ENCODE data around the gene ADARB2.

ADARB2 gene

DNA sequence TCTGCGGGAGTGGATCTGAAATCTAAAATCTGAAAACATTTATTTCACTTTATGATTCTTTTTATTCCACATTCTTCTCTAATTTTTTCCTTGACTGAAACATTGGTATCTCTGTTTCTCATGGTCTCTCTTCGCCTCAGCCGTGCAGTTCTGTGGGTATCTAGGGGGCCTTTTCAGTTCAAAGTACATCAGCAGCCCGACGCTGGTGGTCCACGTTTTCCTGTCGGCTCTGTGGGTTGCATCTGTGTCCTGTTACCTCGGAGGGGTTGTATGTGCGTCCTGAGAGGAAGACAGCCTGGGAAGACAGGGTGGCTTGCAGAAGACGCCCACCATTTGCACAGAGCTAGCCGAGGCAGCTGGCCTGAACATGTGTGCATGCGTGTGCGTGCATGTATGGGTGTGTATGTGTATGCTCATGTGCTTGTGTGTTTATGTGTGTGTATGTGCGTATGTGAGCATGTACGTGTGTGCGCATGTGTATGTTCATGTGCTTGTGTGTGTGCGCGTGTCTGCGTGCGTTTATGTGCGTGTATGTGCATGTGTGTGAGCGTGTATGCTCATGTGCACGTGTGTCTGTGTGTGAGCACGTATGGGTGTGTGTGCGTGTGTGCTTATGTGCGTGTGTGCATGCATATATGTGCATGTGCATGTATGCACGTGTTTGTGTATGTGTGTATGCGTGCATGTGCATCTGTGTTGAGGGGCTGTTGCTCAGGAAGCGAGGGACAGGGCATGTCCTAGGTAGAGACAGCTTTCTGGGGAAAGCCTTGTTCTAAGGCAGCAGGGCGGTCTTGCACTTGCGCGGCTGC lies 211.8 kb downstream of the ADARB2 start:
- DNase-seq (ENCODE audit: low spot score), result no peak

- DNase-seq (ENCODE audit: low spot score), result no peak
These were observed 212.8 kb downstream of the ADARB2 start for GRCh38 chr10:1524540-1524939.

DNA sequence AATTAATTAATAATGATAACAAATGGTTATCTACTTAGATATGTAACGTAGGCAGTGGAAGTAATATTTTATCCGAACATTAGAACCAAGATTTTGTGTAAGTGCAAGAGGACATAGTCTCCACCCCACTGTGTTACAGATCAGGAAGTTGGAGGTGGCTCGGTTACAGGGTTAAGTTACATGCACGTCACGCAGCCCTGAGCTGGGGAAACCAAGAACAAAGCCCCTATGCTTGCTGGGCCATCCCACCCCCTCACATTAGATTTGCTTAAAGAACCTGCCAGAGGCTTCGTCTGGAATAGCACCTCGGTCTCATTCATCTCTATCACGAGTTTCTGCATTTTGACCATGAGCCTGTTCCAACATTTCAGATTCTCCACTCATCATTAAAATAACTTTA lies 214.1 kb downstream of the ADARB2 start:
- no peak for DNase-seq (ENCODE audit: low spot score)

- no peak for DNase-seq (ENCODE audit: low spot score)
These were observed 215.1 kb downstream of the ADARB2 start for GRCh38 chr10:1522237-1522636.

- DNase-seq (ENCODE audit: low spot score), result no peak
These were observed 215.6 kb downstream of the ADARB2 start for GRCh38 chr10:1521741-1522140.

DNA sequence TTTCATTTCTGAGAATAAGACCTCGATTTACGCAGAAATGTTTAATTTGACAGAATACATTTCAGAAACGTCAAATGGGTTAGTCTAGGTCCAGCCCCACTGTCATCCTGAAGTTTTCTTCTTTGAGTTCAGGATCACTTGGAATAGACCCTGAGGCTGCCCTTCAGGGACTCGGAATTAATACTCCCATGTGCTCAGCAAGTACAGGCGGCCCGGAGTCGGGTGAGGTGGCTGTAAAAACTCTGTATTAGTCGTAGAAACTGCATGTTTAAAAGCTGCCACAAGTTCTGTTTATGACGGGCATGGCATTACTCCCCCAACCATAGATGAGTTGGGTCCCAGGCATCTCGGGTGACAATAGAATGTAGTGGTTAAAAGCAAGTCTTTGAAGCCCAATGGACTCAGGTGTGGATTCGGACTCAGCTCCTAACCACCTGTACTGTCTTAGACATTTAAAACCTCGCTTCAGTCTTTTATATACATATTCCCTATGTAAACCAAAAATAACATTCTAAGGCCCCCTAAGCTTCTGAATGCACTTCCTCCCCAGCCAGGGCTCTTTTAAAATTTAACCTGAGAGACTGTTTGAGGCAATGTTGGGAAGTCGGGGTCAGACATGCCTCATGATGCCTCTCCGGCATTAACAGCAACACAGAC lies 216.3 kb downstream of the ADARB2 start:
- DNase-seq (ENCODE audit: low spot score), result no peak

GRCh38 chr10:1519391-1519790 lies 217.9 kb downstream of the ADARB2 start:
- no peak for DNase-seq (ENCODE audit: low spot score)

GRCh38 chr10:1517684-1518083 lies 219.6 kb downstream of the ADARB2 start:
- no peak for DNase-seq (ENCODE audit: low spot score)

GRCh38 chr10:1516492-1517165 lies 220.7 kb downstream of the ADARB2 start:
- no peak for DNase-seq (ENCODE audit: low spot score)

DNA sequence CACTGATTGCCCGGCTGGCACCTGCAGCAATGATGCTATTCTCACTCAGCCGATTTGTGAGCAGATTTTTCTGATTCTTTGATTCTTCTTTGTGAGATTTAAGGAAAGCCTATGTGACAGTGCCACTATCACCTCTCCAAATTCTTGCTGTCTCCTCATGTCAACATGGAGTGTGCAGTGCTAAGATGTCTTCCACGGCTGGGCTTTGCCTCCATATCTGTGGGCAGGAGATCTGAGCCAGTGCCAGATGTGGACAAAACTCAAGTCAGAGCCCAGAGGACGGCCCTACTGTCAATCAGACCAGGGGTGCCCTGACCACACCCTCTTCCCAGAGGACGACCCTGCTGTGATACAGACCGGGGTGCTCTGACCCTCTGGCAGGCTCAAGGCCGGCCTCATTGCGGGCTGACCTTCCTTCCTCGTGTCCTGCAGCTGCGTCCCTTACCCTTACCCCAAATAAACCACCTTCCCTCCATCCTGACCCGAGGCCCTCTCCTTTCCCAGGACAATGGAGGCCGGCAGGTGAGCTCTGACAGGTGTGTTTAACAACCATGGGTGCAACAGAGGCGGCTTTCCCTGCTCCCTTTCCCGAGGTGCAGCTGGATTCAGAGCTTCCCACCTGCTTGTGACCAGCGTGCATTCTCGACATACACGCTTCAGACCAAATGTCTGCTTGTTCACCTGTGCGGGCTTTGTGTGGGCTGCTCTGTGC lies 221.4 kb downstream of the ADARB2 start:
- no peak for DNase-seq (ENCODE audit: low spot score)

DNA sequence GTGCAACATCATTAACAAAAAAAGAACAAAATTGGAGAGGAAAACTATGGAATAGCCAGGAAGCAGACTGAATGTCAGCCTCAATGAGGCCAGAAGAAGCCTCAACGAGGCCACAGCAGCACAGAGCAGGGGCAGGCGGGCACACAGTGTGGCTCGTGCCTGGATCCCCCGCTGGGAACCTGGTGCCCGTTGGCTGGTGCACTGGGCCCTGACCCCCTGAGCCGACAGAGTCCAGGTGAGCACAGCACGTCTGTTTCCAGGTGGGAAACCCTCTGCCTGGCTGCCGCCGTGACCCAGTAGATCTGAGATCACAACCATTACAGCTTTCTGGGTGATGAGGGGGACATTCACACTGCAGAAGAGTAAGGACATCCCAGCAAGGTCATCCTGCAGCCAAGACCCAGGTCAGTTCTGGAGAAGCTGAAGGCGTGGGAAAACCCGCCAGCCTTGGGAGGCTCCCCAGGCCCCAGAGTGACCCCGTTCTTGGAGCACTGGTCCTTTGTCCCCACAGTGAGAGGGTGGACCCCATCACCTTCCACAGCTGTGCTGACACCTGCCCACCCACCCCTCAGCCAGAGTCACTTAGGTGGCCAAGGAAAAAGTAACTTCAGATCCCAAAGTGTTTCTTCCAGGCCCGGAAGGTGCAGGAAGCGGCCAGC lies 222.1 kb downstream of the ADARB2 start:
- DNase-seq (ENCODE audit: low spot score), result no peak

- DNase-seq (ENCODE audit: low spot score), result no peak
These were observed 222.6 kb downstream of the ADARB2 start for GRCh38 chr10:1514681-1515080.

- no peak for DNase-seq (ENCODE audit: low spot score)
These were observed 224.1 kb downstream of the ADARB2 start for GRCh38 chr10:1513221-1513620.

GRCh38 chr10:1509011-1509530 lies 228.3 kb downstream of the ADARB2 start:
- no peak for DNase-seq (ENCODE audit: low spot score)

DNA sequence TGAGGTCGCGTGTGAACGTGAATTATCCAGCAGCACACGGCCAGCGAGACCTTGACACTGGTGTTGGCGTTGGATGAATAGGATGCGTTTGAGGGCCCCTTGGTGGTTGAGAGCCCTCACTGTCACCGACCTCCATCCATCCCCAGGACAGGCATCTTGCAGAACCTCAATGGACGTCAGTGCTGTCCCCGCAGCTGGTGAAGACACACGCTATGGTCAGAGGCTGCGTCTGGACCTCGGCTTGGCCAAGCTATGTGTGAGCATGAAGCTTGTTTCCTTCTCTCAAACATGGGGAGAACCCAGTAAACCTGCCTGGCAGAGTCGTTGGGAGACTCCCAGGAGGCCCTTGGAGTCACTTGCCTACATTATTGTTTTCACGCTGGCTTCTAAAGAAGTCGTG lies 229.2 kb downstream of the ADARB2 start:
- DNase-seq (ENCODE audit: low spot score), result no peak

GRCh38 chr10:1507436-1507835 lies 229.9 kb downstream of the ADARB2 start:
- DNase-seq (ENCODE audit: low spot score), result no peak

DNA sequence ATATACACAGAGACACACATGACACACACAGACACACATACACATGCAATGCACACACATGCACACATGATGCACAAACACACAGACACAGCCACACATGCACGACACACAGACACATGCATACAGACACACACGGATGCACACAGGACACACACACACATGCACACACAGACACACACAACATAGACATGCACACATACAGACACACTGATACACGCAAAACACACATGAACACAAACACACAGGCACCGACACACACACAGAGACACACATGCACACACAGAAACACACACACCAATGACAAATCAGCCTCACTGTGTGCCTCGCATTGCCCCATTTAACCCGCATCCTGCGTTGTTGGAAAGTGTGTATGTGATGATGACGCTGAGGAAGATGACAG lies 232.4 kb downstream of the ADARB2 start:
- no peak for DNase-seq (ENCODE audit: low spot score)

DNA sequence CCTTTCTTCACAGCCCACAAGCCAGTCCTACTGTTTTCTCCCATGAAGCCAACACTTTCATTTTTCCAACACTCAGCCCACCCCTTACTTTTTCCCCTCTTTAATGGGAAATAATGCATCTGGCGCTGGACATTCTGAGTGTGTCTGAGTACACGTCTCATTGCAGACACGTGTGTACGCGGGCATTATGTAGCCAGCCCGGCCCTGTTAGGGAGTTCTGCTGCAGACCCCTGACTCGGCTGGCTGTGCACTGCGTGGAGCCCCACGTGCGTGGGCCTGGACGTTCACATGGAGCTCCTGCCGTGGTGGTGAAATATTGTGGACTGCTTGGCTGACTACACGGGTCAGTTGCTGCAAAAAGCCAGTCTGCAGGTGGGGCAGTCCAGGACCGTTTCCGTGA lies 233.0 kb downstream of the ADARB2 start:
- no peak for DNase-seq (ENCODE audit: low spot score)

GRCh38 chr10:1502451-1502850 lies 234.9 kb downstream of the ADARB2 start:
- no peak for DNase-seq (ENCODE audit: low spot score)

GRCh38 chr10:1499359-1499957 lies 237.9 kb downstream of the ADARB2 start:
- no peak for DNase-seq (ENCODE audit: low spot score)

DNA sequence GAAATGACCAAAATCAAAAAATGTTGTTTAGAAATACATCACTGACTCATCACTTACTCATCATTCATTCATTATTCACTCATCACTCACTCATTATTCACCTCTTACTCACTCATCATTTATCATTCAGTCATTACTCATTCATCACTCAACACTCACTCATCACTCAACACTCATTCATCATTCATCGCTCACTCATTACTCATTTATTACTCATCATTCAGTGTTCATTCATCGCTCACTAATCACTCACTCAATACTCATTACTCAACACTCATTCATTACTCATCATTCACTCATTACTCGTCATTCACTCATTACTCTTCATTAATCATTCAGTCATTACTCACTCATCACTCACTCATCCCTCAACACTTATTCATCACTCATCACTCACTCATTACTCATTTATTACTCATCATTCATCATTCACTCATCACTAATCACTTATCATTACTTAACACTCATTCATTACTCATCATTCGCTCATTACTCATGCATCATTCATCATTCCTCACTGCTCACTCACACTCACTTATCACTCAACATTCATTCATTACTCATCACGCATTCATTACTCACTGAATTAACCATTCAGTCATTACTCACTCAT lies 238.5 kb downstream of the ADARB2 start:
- DNase-seq (ENCODE audit: low spot score), result no peak

Measured in D341Med (cell line).